Endothelial cell of umbilical vein (primary cell): ENCODE measurements around the gene PNKD.

Source experiments
- EZH2 ChIP-seq: IDR thresholded peaks from 2 replicates; pipeline ENCODE4 v1.6.1; 2012; ENCODE audit warnings: borderline replicate concordance, low read depth, mild to moderate bottlenecking, moderate library complexity, low read length, inconsistent platforms; ENCODE audit not compliant: severe bottlenecking
- FOS ChIP-seq: IDR thresholded peaks from 2 replicates; pipeline ENCODE4 v1.6.1; 2011; ENCODE audit warnings: mild to moderate bottlenecking, low read length, moderate library complexity, borderline replicate concordance; ENCODE audit not compliant: insufficient read depth
- MAX ChIP-seq: IDR thresholded peaks from 2 replicates; pipeline ENCODE4 v1.6.1; 2011; ENCODE audit not compliant: insufficient read depth, insufficient read length
- MYC ChIP-seq: IDR thresholded peaks from one replicate; pipeline ENCODE4 v1.6.1; 2011; ENCODE audit warnings: mild to moderate bottlenecking, low read depth, low read length
- POLR2A ChIP-seq: IDR thresholded peaks from 2 replicates; pipeline ENCODE4 v1.6.1; 2012; ENCODE audit warnings: low read depth, mild to moderate bottlenecking, control low read depth, low read length
- POLR2AphosphoS5 ChIP-seq: IDR thresholded peaks from 2 replicates; pipeline ENCODE4 v1.6.1; 2012; ENCODE audit warnings: low read depth, mild to moderate bottlenecking, control low read depth, low read length, moderate library complexity; ENCODE audit not compliant: insufficient read depth
- TF ChIP-seq, protein P1 (sequence below), 2 donors: IDR thresholded peaks; 1 replicate in 1 of 2; 2 replicates in 1 of 2; pipeline ENCODE4 v1.5.1; 2011; ENCODE audit warnings: low read length in 2 of 2, mild to moderate bottlenecking in 2 of 2, moderate library complexity in 2 of 2, control low read depth in 1 of 2, inconsistent platforms in 1 of 2, low read depth in 1 of 2; ENCODE audit not compliant: insufficient read depth in 1 of 2; ENCODE audit errors: extremely low read depth in 1 of 2

GRCh38 chr2:218271487-218271797, 1.1 kb downstream of the PNKD start:
- TF ChIP-seq MYC: no peak
- no peak for TF ChIP-seq MAX
- TF ChIP-seq, protein P1, sequence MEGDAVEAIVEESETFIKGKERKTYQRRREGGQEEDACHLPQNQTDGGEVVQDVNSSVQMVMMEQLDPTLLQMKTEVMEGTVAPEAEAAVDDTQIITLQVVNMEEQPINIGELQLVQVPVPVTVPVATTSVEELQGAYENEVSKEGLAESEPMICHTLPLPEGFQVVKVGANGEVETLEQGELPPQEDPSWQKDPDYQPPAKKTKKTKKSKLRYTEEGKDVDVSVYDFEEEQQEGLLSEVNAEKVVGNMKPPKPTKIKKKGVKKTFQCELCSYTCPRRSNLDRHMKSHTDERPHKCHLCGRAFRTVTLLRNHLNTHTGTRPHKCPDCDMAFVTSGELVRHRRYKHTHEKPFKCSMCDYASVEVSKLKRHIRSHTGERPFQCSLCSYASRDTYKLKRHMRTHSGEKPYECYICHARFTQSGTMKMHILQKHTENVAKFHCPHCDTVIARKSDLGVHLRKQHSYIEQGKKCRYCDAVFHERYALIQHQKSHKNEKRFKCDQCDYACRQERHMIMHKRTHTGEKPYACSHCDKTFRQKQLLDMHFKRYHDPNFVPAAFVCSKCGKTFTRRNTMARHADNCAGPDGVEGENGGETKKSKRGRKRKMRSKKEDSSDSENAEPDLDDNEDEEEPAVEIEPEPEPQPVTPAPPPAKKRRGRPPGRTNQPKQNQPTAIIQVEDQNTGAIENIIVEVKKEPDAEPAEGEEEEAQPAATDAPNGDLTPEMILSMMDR (IDR thresholded peaks at IDR 0.05; ENCODE audit: extremely low read depth in 1 of 2, insufficient read depth in 1 of 2, low read depth in 1 of 2, low read length in 2 of 2): no peak
- no peak for TF ChIP-seq POLR2AphosphoS5
- no peak for TF ChIP-seq POLR2A
- no peak for TF ChIP-seq FOS
- TF ChIP-seq EZH2: no peak
